Thoracic aorta (tissue), 2 donors: ENCODE measurements around the gene TMEM244. TPM values are rescaled to one million over a fixed set of nuclear protein-coding genes. Genes with fewer than 3 reads are reported as not detected.

Experiments
- ATAC-seq: fragments of 150-250 bp; one replicate; pipeline ENCODE4 v1.8.0; 2017; ENCODE audit warnings: low read depth; ENCODE audit not compliant: insufficient number of reproducible peaks, low FRiP score
- DNase-seq: peaks from one replicate; pipeline ENCODE4 v3.0.0-alpha.2; 2020; ENCODE audit warnings: low spot score
- H3K27ac ChIP-seq, 2 donors: fragments of 200-600 bp; sonication (generic); 1 replicate in 1 of 2; 2 replicates in 1 of 2; pipeline ENCODE4 v1.5.1; 2016; ENCODE audit warnings: mild to moderate bottlenecking in 2 of 2, moderate library complexity in 2 of 2
- H3K27me3 ChIP-seq: fragments of 200-600 bp; sonication (generic); replicated peaks from 2 replicates; pipeline ENCODE4 v1.6.0; 2016; ENCODE audit warnings: mild to moderate bottlenecking; ENCODE audit not compliant: insufficient read depth
- H3K36me3 ChIP-seq: fragments of 200-600 bp; sonication (generic); one replicate; pipeline ENCODE4 v1.5.1; 2016
- H3K4me1 ChIP-seq, 2 donors: fragments of 200-600 bp; sonication (generic); 1 replicate in 1 of 2; 2 replicates in 1 of 2; pipeline versions ENCODE4 v1.5.1 to v1.6.0; 2016; ENCODE audit warnings: low read depth in 2 of 2, mild to moderate bottlenecking in 1 of 2; ENCODE audit not compliant: control insufficient read depth in 1 of 2
- H3K4me3 ChIP-seq: fragments of 200-600 bp; sonication (generic); 2 replicates; pipeline ENCODE4 v1.5.1; 2016; ENCODE audit warnings: mild to moderate bottlenecking
- H3K9me3 ChIP-seq: fragments of 200-600 bp; sonication (generic); 2 replicates; pipeline ENCODE4 v1.5.1; 2016
- total RNA-seq, 2 donors: library from RNA; depleted of rRNA; stranded (reverse); fragments of >200 nt; gene quantifications; one replicate each; pipeline versions ENCODE4 v1.1.0 to v1.2.3, GENCODE V29; 2016
- TF ChIP-seq, protein P1 (sequence below): fragments of 200-600 bp; sonication (generic); IDR thresholded peaks from one replicate; pipeline ENCODE4 v1.5.1; 2019; ENCODE audit warnings: antibody characterized with exemption

Gene TMEM244
- total RNA-seq, 2 donors from 2014 or later = not detected

DNA sequence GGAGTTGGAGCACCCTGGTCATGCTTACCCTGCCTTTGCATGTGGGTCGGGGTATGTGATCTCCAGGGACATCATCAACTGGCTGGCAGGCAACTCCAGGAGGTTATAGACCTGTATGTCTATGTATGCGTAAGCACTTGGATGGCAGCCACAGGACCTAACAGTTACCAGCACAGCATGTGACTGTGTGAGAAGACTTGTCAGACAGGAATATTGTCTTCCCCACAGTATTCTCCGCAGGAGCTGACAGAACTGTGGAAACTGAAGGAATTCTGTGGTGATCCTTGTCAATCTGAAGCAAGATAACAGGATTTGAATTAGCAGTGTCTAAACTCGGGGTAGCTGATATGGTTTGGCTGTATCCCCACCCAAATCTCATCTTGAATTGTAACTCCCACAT, 59.2 kb downstream of the TMEM244 start:
- H3K4me1 ChIP-seq = no peaks in the 10 kb centered on the region
- TF ChIP-seq, protein P1, sequence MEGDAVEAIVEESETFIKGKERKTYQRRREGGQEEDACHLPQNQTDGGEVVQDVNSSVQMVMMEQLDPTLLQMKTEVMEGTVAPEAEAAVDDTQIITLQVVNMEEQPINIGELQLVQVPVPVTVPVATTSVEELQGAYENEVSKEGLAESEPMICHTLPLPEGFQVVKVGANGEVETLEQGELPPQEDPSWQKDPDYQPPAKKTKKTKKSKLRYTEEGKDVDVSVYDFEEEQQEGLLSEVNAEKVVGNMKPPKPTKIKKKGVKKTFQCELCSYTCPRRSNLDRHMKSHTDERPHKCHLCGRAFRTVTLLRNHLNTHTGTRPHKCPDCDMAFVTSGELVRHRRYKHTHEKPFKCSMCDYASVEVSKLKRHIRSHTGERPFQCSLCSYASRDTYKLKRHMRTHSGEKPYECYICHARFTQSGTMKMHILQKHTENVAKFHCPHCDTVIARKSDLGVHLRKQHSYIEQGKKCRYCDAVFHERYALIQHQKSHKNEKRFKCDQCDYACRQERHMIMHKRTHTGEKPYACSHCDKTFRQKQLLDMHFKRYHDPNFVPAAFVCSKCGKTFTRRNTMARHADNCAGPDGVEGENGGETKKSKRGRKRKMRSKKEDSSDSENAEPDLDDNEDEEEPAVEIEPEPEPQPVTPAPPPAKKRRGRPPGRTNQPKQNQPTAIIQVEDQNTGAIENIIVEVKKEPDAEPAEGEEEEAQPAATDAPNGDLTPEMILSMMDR = no peak
- no peak for ATAC-seq
- H3K27ac ChIP-seq = no peak overlapping the region
- H3K36me3 ChIP-seq = no peaks in the 10 kb centered on the region
- H3K27me3 ChIP-seq = no peaks in the 10 kb centered on the region
- no peak for DNase-seq
- no peak overlapping the region for H3K4me3 ChIP-seq
- no peaks in the 10 kb centered on the region for H3K9me3 ChIP-seq

DNA sequence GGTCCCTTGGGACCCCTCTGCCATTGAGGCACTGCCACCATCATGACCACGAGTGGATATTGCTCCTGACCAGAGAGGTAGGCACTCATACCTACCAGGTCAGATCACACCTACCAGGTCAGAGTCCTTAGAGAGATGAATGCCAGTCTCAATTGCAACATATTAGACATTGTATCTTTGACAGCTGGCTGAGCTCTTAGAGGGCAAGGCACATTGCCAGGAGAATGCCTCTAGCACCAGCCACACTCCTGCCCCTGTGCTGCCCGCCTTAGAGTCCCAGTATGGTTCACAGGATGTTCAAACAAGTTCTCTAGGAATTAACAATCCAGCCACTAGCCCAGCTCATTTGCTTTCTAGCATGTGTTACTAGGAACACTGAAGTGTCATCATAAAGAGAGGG, 65.9 kb downstream of the TMEM244 start:
- Histone ChIP-seq H3K27ac (no peak overlapping the region), H3K9me3 (no peaks in the 10 kb centered on the region), H3K36me3 (no peaks in the 10 kb centered on the region), H3K27me3 (no peaks in the 10 kb centered on the region), H3K4me3 (no peak overlapping the region), H3K4me1 (no peaks in the 10 kb centered on the region)
- DNase-seq (no peak), ATAC-seq (no peak)
- TF ChIP-seq, protein P1 = no peak

DNA sequence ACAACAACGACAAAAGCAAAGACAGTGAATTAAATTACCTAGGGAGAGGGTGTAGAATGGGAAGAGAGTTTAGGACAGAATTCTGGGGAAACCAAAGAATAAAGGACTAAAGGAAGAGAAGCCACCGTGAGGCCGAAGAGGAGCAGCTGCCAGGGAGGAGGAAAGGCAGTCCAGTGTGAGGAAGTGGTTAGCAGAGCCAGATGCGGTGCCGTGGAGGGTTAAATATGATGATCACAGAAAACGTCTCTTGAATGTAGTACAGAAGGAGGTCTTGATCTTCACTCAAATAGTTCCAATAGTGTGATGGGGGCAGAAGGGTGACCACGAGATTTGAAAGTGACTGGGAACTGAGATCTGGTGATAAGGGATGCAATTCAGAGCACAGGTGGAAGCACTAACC, 67.7 kb downstream of the TMEM244 start:
- Histone ChIP-seq H3K4me1 (no peaks in the 10 kb centered on the region), H3K4me3 (no peak overlapping the region), H3K9me3 (no peaks in the 10 kb centered on the region), H3K27ac (no peak overlapping the region), H3K36me3 (no peaks in the 10 kb centered on the region), H3K27me3 (no peaks in the 10 kb centered on the region)
- ATAC-seq = no peak
- TF ChIP-seq, protein P1 = no peak
- no peak for DNase-seq

DNA sequence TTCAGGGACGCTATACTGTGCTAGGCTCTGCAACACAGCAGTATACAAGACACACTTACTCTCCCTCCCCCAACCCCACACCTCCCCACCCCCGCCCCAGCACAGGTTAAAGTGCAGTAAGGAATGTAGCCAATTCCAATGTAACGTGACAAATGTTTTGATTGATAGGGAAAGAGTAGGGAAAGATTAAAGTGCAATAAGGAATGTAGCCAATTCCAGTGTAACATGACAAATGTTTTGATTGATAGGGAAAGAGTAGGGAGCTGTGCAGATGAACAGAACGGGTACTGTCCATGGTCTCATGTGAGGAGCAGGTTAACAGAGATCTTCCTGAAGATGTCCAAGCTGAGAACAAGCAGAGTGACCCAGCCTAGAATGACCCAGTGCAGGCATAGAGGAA, 69.1 kb downstream of the TMEM244 start:
- no peak overlapping the region for H3K27ac ChIP-seq
- TF ChIP-seq, protein P1 = no peak

DNA sequence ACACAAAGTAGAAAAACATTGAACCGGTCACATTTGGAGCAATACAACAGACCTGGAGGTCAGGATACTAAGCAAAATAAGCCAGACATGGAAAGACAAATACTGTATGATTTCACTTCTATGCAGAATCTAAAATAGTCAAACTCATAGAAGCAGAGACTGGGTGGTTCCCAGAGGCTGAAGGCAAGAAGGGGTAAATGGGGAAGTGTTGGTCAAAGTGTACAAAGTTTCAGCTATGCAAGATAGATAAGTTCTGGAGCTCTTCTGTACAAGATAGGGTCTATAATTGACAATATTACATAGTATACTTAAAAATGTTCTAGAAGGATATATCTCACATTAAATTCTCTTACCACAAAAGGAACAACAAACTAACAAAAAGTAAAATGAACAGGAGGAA, 70.3 kb downstream of the TMEM244 start:
- H3K4me1 ChIP-seq = no peaks in the 10 kb centered on the region
- TF ChIP-seq, protein P1 = no peak
- ATAC-seq (no peak), DNase-seq (no peak)
- no peaks in the 10 kb centered on the region for H3K9me3 ChIP-seq
- H3K27me3 ChIP-seq = no peaks in the 10 kb centered on the region
- no peak overlapping the region for H3K27ac ChIP-seq
- no peak overlapping the region for H3K4me3 ChIP-seq
- H3K36me3 ChIP-seq = no peaks in the 10 kb centered on the region

More for the DNA sequence above, 69.1 kb downstream of the TMEM244 start:
- Histone ChIP-seq H3K4me1 (no peaks in the 10 kb centered on the region), H3K4me3 (no peak overlapping the region), H3K27me3 (no peaks in the 10 kb centered on the region), H3K9me3 (no peaks in the 10 kb centered on the region), H3K36me3 (no peaks in the 10 kb centered on the region)
- DNase-seq (no peak), ATAC-seq (no peak)
